CD4-positive, alpha-beta memory T cell (primary cell): ENCODE results near the gene CGNL1. TPM values are rescaled to one million over a fixed set of nuclear protein-coding genes. Genes with fewer than 3 reads are reported as not detected.

Source experiments
- CTCF ChIA-PET: fragments of 350-600 bp; sonication (Branson Sonifier 250); formaldehyde crosslinking; loops from one replicate; lab custom pipeline; 2021; ENCODE audit warnings: inconsistent platforms; ENCODE audit not compliant: partially characterized antibody; lab: Charles Lee
- POLR2A ChIA-PET: fragments of 350-600 bp; sonication (Branson Sonifier 250); formaldehyde crosslinking; loops from one replicate; lab custom pipeline; 2021; ENCODE audit not compliant: partially characterized antibody; lab: Charles Lee
- DNase-seq, 5 donors: peaks; one replicate each; pipeline versions ENCODE4 v3.0.0 to v3.0.0-alpha.2; 2020 to 2022; ENCODE audit warnings: mixed read lengths in 1 of 5
- H3K27ac ChIP-seq: one replicate; pipeline ENCODE4 v1.7.0; 2013; ENCODE audit warnings: low read depth, low read length
- H3K27me3 ChIP-seq: 2 replicates; pipeline ENCODE4 v1.7.0; 2013; ENCODE audit warnings: mild to moderate bottlenecking, low read length, moderate library complexity; ENCODE audit not compliant: insufficient read depth
- H3K36me3 ChIP-seq: 2 replicates; pipeline ENCODE4 v1.7.0; 2013; ENCODE audit warnings: mild to moderate bottlenecking, low read length, moderate library complexity; ENCODE audit not compliant: insufficient read depth
- H3K4me1 ChIP-seq: 2 replicates; pipeline ENCODE4 v1.7.0; 2013; ENCODE audit warnings: mild to moderate bottlenecking, low read length, moderate library complexity; ENCODE audit not compliant: insufficient read depth
- H3K4me3 ChIP-seq, 2 donors: one replicate each; pipeline ENCODE4 v1.7.0; 2013; ENCODE audit warnings: low read length in 2 of 2, mild to moderate bottlenecking in 1 of 2
- H3K9me3 ChIP-seq, 2 donors: one replicate each; pipeline ENCODE4 v1.7.0; 2013; ENCODE audit warnings: low read length in 2 of 2, control low read depth in 1 of 2; ENCODE audit not compliant: control insufficient read depth in 1 of 2
- H3K27ac Mint-ChIP-seq, 7 donors: one replicate each; pipeline ENCODE4 v1.8.0; 2020 to 2021; ENCODE audit warnings: mixed read lengths in 7 of 7, mild to moderate bottlenecking in 6 of 7, inconsistent platforms in 3 of 7, moderate library complexity in 3 of 7
- H3K27me3 Mint-ChIP-seq, 2 donors: one replicate each; pipeline ENCODE4 v1.8.0; 2020 to 2021; ENCODE audit warnings: mixed read lengths in 2 of 2
- H3K36me3 Mint-ChIP-seq, 2 donors: one replicate each; pipeline ENCODE4 v1.8.0; 2020 to 2021; ENCODE audit warnings: mixed read lengths in 2 of 2, inconsistent platforms in 1 of 2, mild to moderate bottlenecking in 1 of 2
- H3K4me1 Mint-ChIP-seq, 4 donors: one replicate each; pipeline ENCODE4 v1.8.0; 2020 to 2021; ENCODE audit warnings: mixed read lengths in 4 of 4, mild to moderate bottlenecking in 1 of 4
- H3K4me3 Mint-ChIP-seq, 8 donors: one replicate each; pipeline ENCODE4 v1.8.0; 2020 to 2021; ENCODE audit warnings: mixed read lengths in 8 of 8, mild to moderate bottlenecking in 7 of 8, moderate library complexity in 6 of 8, inconsistent platforms in 3 of 8
- H3K9me3 Mint-ChIP-seq, 8 donors: one replicate each; pipeline ENCODE4 v1.8.0; 2020 to 2021; ENCODE audit warnings: mixed read lengths in 8 of 8, mild to moderate bottlenecking in 5 of 8, inconsistent platforms in 3 of 8, moderate library complexity in 1 of 8
- intact Hi-C: fragments of 100-400 bp; cut with micrococcal nuclease; formaldehyde crosslinking; loops from one replicate; pipeline ENCODE4 v1.15.1; 2023
- polyA plus RNA-seq, 2 donors: library from polyadenylated mRNA; unstranded; fragments of 300-500 nt; fragmentation: Illumina TruSeq; gene quantifications; one replicate each; pipeline ENCODE4 v1.2.3, GENCODE V29; 2021
- total RNA-seq, 2 experiments: library from RNA; stranded (reverse); gene quantifications; one replicate each; pipeline ENCODE4 v1.2.3, GENCODE V29; 2021

The CGNL1 gene
- total and polyA plus RNA-seq, 4 experiments from 2014 or later = not detected

DNA sequence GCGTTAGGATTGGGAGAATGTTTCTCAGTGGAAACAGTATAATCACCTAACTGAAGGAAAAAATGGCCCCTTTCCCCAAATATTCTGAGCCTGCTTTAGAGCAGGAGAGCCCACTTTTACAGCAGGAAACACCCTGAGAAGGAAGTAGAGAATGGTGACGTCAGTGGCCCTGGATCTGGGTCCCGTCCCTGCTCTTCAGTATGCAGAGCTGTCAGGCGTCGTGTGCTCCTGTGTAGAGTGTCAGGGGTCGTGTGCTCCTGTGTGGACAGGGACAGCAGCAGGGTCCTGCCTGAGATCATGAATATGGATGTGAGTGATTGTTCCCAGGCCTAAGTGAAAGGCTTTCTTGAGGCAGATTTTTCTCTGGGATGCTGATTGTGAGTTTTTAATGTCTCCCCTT is 45.2 kb downstream of the CGNL1 start:
- Mint-ChIP-seq H3K27ac (no peak overlapping the region), H3K4me3 (no peak overlapping the region), H3K27me3 (peaks cover 5 to 6% of the 10 kb centered on the region in 2 donors), H3K36me3 (no peaks in the 10 kb centered on the region), H3K9me3 (no peaks in the 10 kb centered on the region), H3K4me1 (no peaks in the 10 kb centered on the region)
- no peaks in the 10 kb centered on the region for H3K27me3 ChIP-seq
- H3K4me3 ChIP-seq = no peak overlapping the region
- no peaks in the 10 kb centered on the region for H3K4me1 ChIP-seq
- ChIA-PET CTCF (no interaction called here), POLR2A (no interaction called here)
- intact Hi-C loops = no loop called here
- DNase-seq = no peak
- H3K9me3 ChIP-seq = no peaks in the 10 kb centered on the region
- H3K27ac ChIP-seq = no peak overlapping the region
- H3K36me3 ChIP-seq = no peaks in the 10 kb centered on the region

- DNase-seq = no peak
- peaks cover 5 to 6% of the 10 kb centered on the region in 2 donors for H3K27me3 Mint-ChIP-seq
Measured at GRCh38 chr15:57422113-57422754, 45.9 kb downstream of the CGNL1 start.

GRCh38 chr15:57423599-57424140 is 47.4 kb downstream of the CGNL1 start:
- Histone ChIP-seq H3K36me3 (no peaks in the 10 kb centered on the region), H3K4me1 (no peaks in the 10 kb centered on the region), H3K9me3 (no peaks in the 10 kb centered on the region), H3K27me3 (no peaks in the 10 kb centered on the region), H3K4me3 (no peak overlapping the region), H3K27ac (no peak overlapping the region)
- Mint-ChIP-seq H3K27me3 (peaks cover 4 to 8% of the 10 kb centered on the region in 2 donors), H3K9me3 (no peaks in the 10 kb centered on the region), H3K36me3 (no peaks in the 10 kb centered on the region), H3K27ac (no peak overlapping the region), H3K4me1 (no peaks in the 10 kb centered on the region), H3K4me3 (no peak overlapping the region)
- intact Hi-C loops = no loop called here
- POLR2A ChIA-PET = no interaction called here
- no peak for DNase-seq
- CTCF ChIA-PET = no interaction called here

More at GRCh38 chr15:57422113-57422754, 45.9 kb downstream of the CGNL1 start:
- Mint-ChIP-seq H3K4me1 (no peaks in the 10 kb centered on the region), H3K27ac (no peak overlapping the region), H3K9me3 (no peaks in the 10 kb centered on the region), H3K36me3 (no peaks in the 10 kb centered on the region), H3K4me3 (no peak overlapping the region)
- no peaks in the 10 kb centered on the region for H3K4me1 ChIP-seq
- H3K9me3 ChIP-seq = no peaks in the 10 kb centered on the region
- H3K4me3 ChIP-seq = no peak overlapping the region
- no peaks in the 10 kb centered on the region for H3K36me3 ChIP-seq
- CTCF ChIA-PET = no interaction called here
- no peak overlapping the region for H3K27ac ChIP-seq
- H3K27me3 ChIP-seq = no peaks in the 10 kb centered on the region
- POLR2A ChIA-PET = no interaction called here
- intact Hi-C loops = no loop called here

DNA sequence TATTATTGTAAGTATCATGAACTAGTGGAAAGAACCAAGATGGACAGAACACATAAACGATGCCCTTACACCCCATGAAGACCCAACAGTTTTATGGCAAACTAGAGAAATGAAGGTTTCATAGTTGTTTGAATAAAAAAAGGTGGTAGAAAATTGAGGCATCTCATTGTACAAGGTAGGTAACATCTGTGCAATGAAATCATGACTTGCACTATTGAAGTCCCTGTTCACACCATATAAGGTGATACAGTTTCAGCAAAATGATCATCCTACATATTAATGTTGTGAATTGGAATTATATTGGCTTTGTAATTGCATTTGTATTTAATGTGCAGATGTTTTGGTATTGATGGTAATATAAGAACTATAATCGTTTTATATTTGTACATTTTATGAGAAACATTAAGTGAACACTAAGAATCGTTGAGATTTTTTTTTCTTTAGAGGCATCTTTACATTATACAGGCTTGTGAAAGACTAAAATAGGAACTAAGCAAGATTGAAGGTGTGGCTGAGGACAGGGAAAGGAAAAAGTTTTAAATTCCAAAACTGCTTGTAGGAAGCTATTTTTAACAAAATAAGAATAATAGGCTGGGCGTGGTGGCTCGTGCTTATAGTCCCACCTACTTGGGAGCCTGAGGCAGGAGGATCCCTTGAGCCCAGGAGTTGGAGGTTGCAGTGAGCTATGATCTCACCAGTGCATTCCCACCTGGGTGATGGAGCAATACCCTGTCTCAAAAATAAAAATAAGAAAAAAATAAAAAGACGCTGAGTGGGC is 48.5 kb downstream of the CGNL1 start:
- no peaks in the 10 kb centered on the region for H3K27me3 ChIP-seq
- H3K36me3 ChIP-seq = no peaks in the 10 kb centered on the region
- no peak for DNase-seq
- no peak overlapping the region for H3K4me3 Mint-ChIP-seq
- H3K27ac Mint-ChIP-seq = no peak overlapping the region
- no peaks in the 10 kb centered on the region for H3K4me1 ChIP-seq
- POLR2A ChIA-PET = no interaction called here
- no peaks in the 10 kb centered on the region for H3K9me3 ChIP-seq
- peaks cover 8 to 10% of the 10 kb centered on the region in 2 donors for H3K27me3 Mint-ChIP-seq
- H3K4me1 Mint-ChIP-seq = no peaks in the 10 kb centered on the region
- CTCF ChIA-PET = no interaction called here
- H3K36me3 Mint-ChIP-seq = no peaks in the 10 kb centered on the region
- intact Hi-C loops = no loop called here
- H3K27ac ChIP-seq = no peak overlapping the region
- no peak overlapping the region for H3K4me3 ChIP-seq
- no peaks in the 10 kb centered on the region for H3K9me3 Mint-ChIP-seq

DNA sequence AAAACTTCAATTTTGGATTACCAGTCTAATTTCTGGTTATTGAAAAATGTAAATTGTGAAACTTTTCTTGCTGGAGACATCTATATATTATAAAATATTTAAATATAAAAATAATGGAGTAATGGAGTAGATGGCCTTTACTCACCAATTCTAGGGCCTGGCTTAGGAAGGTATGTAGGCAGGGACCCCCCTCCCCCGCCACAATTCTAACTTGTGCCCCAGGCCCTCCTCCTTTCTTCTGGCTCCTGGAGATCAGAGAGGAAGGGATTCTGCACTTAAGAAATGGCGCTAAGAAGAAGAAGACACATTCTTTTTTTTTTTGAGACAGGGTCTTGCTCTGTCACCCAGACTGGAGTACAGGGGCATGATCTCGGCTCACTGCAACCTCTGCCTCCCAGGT is 49.5 kb downstream of the CGNL1 start:
- Histone ChIP-seq H3K9me3 (no peaks in the 10 kb centered on the region), H3K4me3 (no peak overlapping the region), H3K27me3 (no peaks in the 10 kb centered on the region), H3K4me1 (no peaks in the 10 kb centered on the region), H3K36me3 (no peaks in the 10 kb centered on the region), H3K27ac (no peak overlapping the region)
- ChIA-PET POLR2A (no interaction called here), CTCF (no interaction called here)
- H3K4me1 Mint-ChIP-seq = no peaks in the 10 kb centered on the region
- no peaks in the 10 kb centered on the region for H3K36me3 Mint-ChIP-seq
- intact Hi-C loops = no loop called here
- H3K9me3 Mint-ChIP-seq = no peaks in the 10 kb centered on the region
- no peak overlapping the region for H3K27ac Mint-ChIP-seq
- peaks cover 9 to 11% of the 10 kb centered on the region in 2 donors for H3K27me3 Mint-ChIP-seq
- no peak overlapping the region for H3K4me3 Mint-ChIP-seq
- no peak for DNase-seq

GRCh38 chr15:57427367-57427821 is 51.1 kb downstream of the CGNL1 start:
- POLR2A ChIA-PET = no interaction called here
- no peaks in the 10 kb centered on the region for H3K9me3 Mint-ChIP-seq

GRCh38 chr15:57432141-57432741 is 55.9 kb downstream of the CGNL1 start:
- Mint-ChIP-seq H3K36me3 (no peaks in the 10 kb centered on the region), H3K27me3 (peaks cover 12 to 19% of the 10 kb centered on the region in 2 donors), H3K9me3 (no peaks in the 10 kb centered on the region), H3K4me1 (no peaks in the 10 kb centered on the region), H3K27ac (no peak overlapping the region), H3K4me3 (no peak overlapping the region)
- intact Hi-C loops = no loop called here
- CTCF ChIA-PET = no interaction called here
- POLR2A ChIA-PET = no interaction called here
- Histone ChIP-seq H3K9me3 (no peaks in the 10 kb centered on the region), H3K36me3 (no peaks in the 10 kb centered on the region), H3K4me3 (no peak overlapping the region), H3K27ac (no peak overlapping the region), H3K4me1 (no peaks in the 10 kb centered on the region), H3K27me3 (no peaks in the 10 kb centered on the region)
- DNase-seq = no peak

More at GRCh38 chr15:57427367-57427821, 51.1 kb downstream of the CGNL1 start:
- Mint-ChIP-seq H3K36me3 (no peaks in the 10 kb centered on the region), H3K27ac (no peak overlapping the region), H3K27me3 (peaks cover 8 to 16% of the 10 kb centered on the region in 2 donors), H3K4me1 (no peaks in the 10 kb centered on the region), H3K4me3 (no peak overlapping the region)
- H3K27ac ChIP-seq = no peak overlapping the region
- H3K4me1 ChIP-seq = no peaks in the 10 kb centered on the region
- CTCF ChIA-PET = no interaction called here
- no peak for DNase-seq
- no peaks in the 10 kb centered on the region for H3K9me3 ChIP-seq
- intact Hi-C loops = no loop called here
- no peaks in the 10 kb centered on the region for H3K36me3 ChIP-seq
- H3K4me3 ChIP-seq = no peak overlapping the region
- H3K27me3 ChIP-seq = no peaks in the 10 kb centered on the region
